WTC11 (cell line): ENCODE data around the gene GBF1. TPM values are rescaled to one million over a fixed set of nuclear protein-coding genes. Genes with fewer than 3 reads are reported as not detected.

Experiments
- ATAC-seq: fragments of 200-7000 bp; cut with Tn5 transposase; 2 replicates; pipeline ENCODE4 v1.10.0; 2021; ENCODE audit warnings: mild to moderate bottlenecking, moderate library complexity
- CTCF ChIA-PET: fragments of 300-600 bp; sonication (Branson Sonifier 250); formaldehyde crosslinking; loops from one replicate; lab custom pipeline; 2021; ENCODE audit warnings: antibody characterized with exemption; lab: Charles Lee
- POLR2A ChIA-PET: fragments of 350-600 bp; sonication (Branson Sonifier 250); formaldehyde crosslinking; loops from one replicate; lab custom pipeline; 2021; ENCODE audit warnings: antibody characterized with exemption; lab: Charles Lee
- DNase-seq: peaks from one replicate; pipeline ENCODE4 v3.0.0; 2021; ENCODE audit warnings: low spot score
- H3K27ac Mint-ChIP-seq: 2 replicates; pipeline ENCODE4 v1.8.0; 2021; ENCODE audit warnings: mixed read lengths
- H3K27me3 Mint-ChIP-seq: 2 replicates; pipeline ENCODE4 v1.8.0; 2021; ENCODE audit warnings: low read depth, mild to moderate bottlenecking, moderate library complexity, mixed read lengths
- H3K36me3 Mint-ChIP-seq: 2 replicates; pipeline ENCODE4 v1.8.0; 2021; ENCODE audit warnings: mixed read lengths
- H3K4me1 Mint-ChIP-seq: 2 replicates; pipeline ENCODE4 v1.8.0; 2022; ENCODE audit warnings: mixed read lengths
- H3K4me3 Mint-ChIP-seq: 2 replicates; pipeline ENCODE4 v1.8.0; 2021; ENCODE audit warnings: mild to moderate bottlenecking, moderate library complexity, mixed read lengths
- H3K9me3 Mint-ChIP-seq: 2 replicates; pipeline ENCODE4 v1.8.0; 2021; ENCODE audit warnings: mixed read lengths
- ATF1 ChIP-seq: sonication (generic); formaldehyde crosslinking; IDR thresholded peaks from 2 replicates; pipeline ENCODE4 v1.8.1; 2023; ENCODE audit warnings: mild to moderate bottlenecking, moderate library complexity, missing genetic modification reagents
- CREB1 ChIP-seq: sonication (generic); formaldehyde crosslinking; IDR thresholded peaks from 2 replicates; pipeline ENCODE4 v1.8.0; 2023; ENCODE audit warnings: mild to moderate bottlenecking, missing genetic modification reagents
- FOXK1 ChIP-seq: sonication (generic); formaldehyde crosslinking; IDR thresholded peaks from 2 replicates; pipeline ENCODE4 v1.8.0; 2022; ENCODE audit warnings: mild to moderate bottlenecking, moderate library complexity, missing genetic modification reagents
- KAT7 ChIP-seq: sonication (generic); formaldehyde crosslinking; IDR thresholded peaks from 2 replicates; pipeline ENCODE4 v1.8.1; 2023; ENCODE audit warnings: missing genetic modification reagents, mild to moderate bottlenecking, borderline replicate concordance
- SMAD4 ChIP-seq: sonication (generic); formaldehyde crosslinking; IDR thresholded peaks from 2 replicates; pipeline ENCODE4 v1.8.0; 2022; ENCODE audit warnings: mild to moderate bottlenecking, missing genetic modification reagents
- TEAD1 ChIP-seq: sonication (generic); formaldehyde crosslinking; IDR thresholded peaks from 2 replicates; pipeline ENCODE4 v1.8.0; 2022; ENCODE audit warnings: mild to moderate bottlenecking, missing genetic modification reagents
- ZNF423 ChIP-seq: fragments of 250-450 bp; sonication (Bioruptor Pico); IDR thresholded peaks from 2 replicates; pipeline ENCODE4 v2.1.2; 2022; ENCODE audit warnings: mild to moderate bottlenecking, moderate library complexity
- ZNF671 ChIP-seq: fragments of 250-450 bp; sonication (Bioruptor Pico); IDR thresholded peaks from 2 replicates; pipeline ENCODE4 v1.8.0; 2021; ENCODE audit warnings: mild to moderate bottlenecking
- total RNA-seq: library from RNA; stranded (reverse); gene quantifications from 3 replicates; pipeline ENCODE4 v1.2.3, GENCODE V29; 2021
- TF ChIP-seq, protein P1 (sequence below): sonication (generic); formaldehyde crosslinking; conservative IDR thresholded peaks from 2 replicates; pipeline ENCODE4 v1.8.1; 2023; ENCODE audit warnings: mild to moderate bottlenecking, low read depth, missing genetic modification reagents, moderate library complexity
- TF ChIP-seq, protein P2 (sequence below): sonication (generic); formaldehyde crosslinking; IDR thresholded peaks from 2 replicates; pipeline ENCODE4 v1.8.1; 2022; ENCODE audit warnings: low read depth, missing genetic modification reagents, borderline replicate concordance
- TF ChIP-seq, protein P3 (sequence below): sonication (generic); formaldehyde crosslinking; IDR thresholded peaks from 2 replicates; pipeline ENCODE4 v1.8.1; 2022; ENCODE audit warnings: missing genetic modification reagents, borderline replicate concordance
- TF ChIP-seq, protein P4 (sequence below): sonication (generic); formaldehyde crosslinking; IDR thresholded peaks from 2 replicates; pipeline ENCODE4 v1.8.1; 2023; ENCODE audit warnings: mild to moderate bottlenecking, missing genetic modification reagents, borderline replicate concordance
- TF ChIP-seq, protein P5 (sequence below): sonication (generic); formaldehyde crosslinking; IDR thresholded peaks from 2 replicates; pipeline ENCODE4 v1.8.1; 2022; ENCODE audit warnings: low read depth, mild to moderate bottlenecking, moderate library complexity, missing genetic modification reagents, borderline replicate concordance
- TF ChIP-seq, protein P6 (sequence below): sonication (generic); formaldehyde crosslinking; IDR thresholded peaks from 2 replicates; pipeline ENCODE4 v1.8.0; 2022; ENCODE audit warnings: missing genetic modification reagents
- TF ChIP-seq, protein P7 (sequence below): sonication (generic); formaldehyde crosslinking; conservative IDR thresholded peaks from 2 replicates; pipeline ENCODE4 v1.8.1; 2022; ENCODE audit warnings: mild to moderate bottlenecking, missing genetic modification reagents
- TF ChIP-seq, protein P8 (sequence below): sonication (generic); formaldehyde crosslinking; IDR thresholded peaks from 2 replicates; pipeline ENCODE4 v1.8.1; 2023; ENCODE audit warnings: mild to moderate bottlenecking, missing genetic modification reagents, moderate library complexity
- TF ChIP-seq, protein P9 (sequence below): fragments of 250-450 bp; sonication (Bioruptor Pico); conservative IDR thresholded peaks from 2 replicates; pipeline ENCODE4 v1.9.0; 2021; ENCODE audit warnings: mild to moderate bottlenecking

The GBF1 gene
- total RNA-seq, 1 experiment from 2014 or later: 32.4 TPM

DNA sequence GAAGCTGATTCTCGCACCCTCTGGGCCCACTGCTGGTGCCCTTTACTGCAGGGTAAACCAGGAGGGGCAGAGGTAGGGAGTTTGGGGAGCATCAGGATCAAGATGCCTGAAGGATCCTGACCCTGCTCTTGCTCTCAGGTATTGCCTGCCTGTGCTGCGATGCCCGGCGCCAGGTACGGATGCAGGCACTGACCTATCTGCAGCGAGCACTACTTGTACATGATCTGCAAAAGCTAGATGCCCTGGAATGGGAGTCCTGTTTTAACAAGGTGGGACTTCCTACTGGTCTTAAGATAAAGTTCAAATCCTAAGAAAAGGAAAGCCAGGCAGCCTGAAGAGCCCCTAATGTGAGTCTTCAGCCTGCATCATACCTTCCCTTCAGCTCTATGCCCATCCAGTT lies 134.1 kb downstream of the GBF1 start:
- POLR2A ChIA-PET: no interaction called here
- ATAC-seq (no peak), DNase-seq (no peak)
- Mint-ChIP-seq H3K9me3 (no peaks in the 10 kb centered on the region), H3K4me1 (no peaks in the 10 kb centered on the region), H3K27ac (no peak overlapping the region), H3K36me3 (peaks cover 7% of the 10 kb centered on the region; the same call in 1 of the 2 replicates), H3K4me3 (no peak overlapping the region), H3K27me3 (no peaks in the 10 kb centered on the region)
- CTCF ChIA-PET: interaction anchor here (0.5 to 2.6 kb wide), 4 partner anchors 20 to 149 kb away, joined by 3 to 13 read pairs (median 6); no protein-coding TSS in a partner anchor
- no peak for TF ChIP-seq CREB1 (CRISPR knock-in tag)
- no peak for TF ChIP-seq SMAD4
- no peak for TF ChIP-seq ZNF671 (CRISPR knock-in tag)
- no peak for TF ChIP-seq ZNF423 (CRISPR knock-in tag)
- TF ChIP-seq, protein P1, sequence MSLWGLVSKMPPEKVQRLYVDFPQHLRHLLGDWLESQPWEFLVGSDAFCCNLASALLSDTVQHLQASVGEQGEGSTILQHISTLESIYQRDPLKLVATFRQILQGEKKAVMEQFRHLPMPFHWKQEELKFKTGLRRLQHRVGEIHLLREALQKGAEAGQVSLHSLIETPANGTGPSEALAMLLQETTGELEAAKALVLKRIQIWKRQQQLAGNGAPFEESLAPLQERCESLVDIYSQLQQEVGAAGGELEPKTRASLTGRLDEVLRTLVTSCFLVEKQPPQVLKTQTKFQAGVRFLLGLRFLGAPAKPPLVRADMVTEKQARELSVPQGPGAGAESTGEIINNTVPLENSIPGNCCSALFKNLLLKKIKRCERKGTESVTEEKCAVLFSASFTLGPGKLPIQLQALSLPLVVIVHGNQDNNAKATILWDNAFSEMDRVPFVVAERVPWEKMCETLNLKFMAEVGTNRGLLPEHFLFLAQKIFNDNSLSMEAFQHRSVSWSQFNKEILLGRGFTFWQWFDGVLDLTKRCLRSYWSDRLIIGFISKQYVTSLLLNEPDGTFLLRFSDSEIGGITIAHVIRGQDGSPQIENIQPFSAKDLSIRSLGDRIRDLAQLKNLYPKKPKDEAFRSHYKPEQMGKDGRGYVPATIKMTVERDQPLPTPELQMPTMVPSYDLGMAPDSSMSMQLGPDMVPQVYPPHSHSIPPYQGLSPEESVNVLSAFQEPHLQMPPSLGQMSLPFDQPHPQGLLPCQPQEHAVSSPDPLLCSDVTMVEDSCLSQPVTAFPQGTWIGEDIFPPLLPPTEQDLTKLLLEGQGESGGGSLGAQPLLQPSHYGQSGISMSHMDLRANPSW (CRISPR knock-in tag): no peak
- TF ChIP-seq, protein P2, sequence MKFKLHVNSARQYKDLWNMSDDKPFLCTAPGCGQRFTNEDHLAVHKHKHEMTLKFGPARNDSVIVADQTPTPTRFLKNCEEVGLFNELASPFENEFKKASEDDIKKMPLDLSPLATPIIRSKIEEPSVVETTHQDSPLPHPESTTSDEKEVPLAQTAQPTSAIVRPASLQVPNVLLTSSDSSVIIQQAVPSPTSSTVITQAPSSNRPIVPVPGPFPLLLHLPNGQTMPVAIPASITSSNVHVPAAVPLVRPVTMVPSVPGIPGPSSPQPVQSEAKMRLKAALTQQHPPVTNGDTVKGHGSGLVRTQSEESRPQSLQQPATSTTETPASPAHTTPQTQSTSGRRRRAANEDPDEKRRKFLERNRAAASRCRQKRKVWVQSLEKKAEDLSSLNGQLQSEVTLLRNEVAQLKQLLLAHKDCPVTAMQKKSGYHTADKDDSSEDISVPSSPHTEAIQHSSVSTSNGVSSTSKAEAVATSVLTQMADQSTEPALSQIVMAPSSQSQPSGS (CRISPR knock-in tag): no peak
- TF ChIP-seq, protein P3, sequence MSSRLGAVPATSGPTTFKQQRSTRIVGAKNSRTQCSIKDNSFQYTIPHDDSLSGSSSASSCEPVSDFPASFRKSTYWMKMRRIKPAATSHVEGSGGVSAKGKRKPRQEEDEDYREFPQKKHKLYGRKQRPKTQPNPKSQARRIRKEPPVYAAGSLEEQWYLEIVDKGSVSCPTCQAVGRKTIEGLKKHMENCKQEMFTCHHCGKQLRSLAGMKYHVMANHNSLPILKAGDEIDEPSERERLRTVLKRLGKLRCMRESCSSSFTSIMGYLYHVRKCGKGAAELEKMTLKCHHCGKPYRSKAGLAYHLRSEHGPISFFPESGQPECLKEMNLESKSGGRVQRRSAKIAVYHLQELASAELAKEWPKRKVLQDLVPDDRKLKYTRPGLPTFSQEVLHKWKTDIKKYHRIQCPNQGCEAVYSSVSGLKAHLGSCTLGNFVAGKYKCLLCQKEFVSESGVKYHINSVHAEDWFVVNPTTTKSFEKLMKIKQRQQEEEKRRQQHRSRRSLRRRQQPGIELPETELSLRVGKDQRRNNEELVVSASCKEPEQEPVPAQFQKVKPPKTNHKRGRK (CRISPR knock-in tag): no peak
- no peak for TF ChIP-seq KAT7 (CRISPR knock-in tag)
- TF ChIP-seq, protein P4, sequence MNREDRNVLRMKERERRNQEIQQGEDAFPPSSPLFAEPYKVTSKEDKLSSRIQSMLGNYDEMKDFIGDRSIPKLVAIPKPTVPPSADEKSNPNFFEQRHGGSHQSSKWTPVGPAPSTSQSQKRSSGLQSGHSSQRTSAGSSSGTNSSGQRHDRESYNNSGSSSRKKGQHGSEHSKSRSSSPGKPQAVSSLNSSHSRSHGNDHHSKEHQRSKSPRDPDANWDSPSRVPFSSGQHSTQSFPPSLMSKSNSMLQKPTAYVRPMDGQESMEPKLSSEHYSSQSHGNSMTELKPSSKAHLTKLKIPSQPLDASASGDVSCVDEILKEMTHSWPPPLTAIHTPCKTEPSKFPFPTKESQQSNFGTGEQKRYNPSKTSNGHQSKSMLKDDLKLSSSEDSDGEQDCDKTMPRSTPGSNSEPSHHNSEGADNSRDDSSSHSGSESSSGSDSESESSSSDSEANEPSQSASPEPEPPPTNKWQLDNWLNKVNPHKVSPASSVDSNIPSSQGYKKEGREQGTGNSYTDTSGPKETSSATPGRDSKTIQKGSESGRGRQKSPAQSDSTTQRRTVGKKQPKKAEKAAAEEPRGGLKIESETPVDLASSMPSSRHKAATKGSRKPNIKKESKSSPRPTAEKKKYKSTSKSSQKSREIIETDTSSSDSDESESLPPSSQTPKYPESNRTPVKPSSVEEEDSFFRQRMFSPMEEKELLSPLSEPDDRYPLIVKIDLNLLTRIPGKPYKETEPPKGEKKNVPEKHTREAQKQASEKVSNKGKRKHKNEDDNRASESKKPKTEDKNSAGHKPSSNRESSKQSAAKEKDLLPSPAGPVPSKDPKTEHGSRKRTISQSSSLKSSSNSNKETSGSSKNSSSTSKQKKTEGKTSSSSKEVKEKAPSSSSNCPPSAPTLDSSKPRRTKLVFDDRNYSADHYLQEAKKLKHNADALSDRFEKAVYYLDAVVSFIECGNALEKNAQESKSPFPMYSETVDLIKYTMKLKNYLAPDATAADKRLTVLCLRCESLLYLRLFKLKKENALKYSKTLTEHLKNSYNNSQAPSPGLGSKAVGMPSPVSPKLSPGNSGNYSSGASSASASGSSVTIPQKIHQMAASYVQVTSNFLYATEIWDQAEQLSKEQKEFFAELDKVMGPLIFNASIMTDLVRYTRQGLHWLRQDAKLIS (CRISPR knock-in tag): no peak
- TF ChIP-seq, protein P5, sequence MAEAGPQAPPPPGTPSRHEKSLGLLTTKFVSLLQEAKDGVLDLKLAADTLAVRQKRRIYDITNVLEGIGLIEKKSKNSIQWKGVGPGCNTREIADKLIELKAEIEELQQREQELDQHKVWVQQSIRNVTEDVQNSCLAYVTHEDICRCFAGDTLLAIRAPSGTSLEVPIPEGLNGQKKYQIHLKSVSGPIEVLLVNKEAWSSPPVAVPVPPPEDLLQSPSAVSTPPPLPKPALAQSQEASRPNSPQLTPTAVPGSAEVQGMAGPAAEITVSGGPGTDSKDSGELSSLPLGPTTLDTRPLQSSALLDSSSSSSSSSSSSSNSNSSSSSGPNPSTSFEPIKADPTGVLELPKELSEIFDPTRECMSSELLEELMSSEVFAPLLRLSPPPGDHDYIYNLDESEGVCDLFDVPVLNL (CRISPR knock-in tag): no peak
- TF ChIP-seq, protein P6, sequence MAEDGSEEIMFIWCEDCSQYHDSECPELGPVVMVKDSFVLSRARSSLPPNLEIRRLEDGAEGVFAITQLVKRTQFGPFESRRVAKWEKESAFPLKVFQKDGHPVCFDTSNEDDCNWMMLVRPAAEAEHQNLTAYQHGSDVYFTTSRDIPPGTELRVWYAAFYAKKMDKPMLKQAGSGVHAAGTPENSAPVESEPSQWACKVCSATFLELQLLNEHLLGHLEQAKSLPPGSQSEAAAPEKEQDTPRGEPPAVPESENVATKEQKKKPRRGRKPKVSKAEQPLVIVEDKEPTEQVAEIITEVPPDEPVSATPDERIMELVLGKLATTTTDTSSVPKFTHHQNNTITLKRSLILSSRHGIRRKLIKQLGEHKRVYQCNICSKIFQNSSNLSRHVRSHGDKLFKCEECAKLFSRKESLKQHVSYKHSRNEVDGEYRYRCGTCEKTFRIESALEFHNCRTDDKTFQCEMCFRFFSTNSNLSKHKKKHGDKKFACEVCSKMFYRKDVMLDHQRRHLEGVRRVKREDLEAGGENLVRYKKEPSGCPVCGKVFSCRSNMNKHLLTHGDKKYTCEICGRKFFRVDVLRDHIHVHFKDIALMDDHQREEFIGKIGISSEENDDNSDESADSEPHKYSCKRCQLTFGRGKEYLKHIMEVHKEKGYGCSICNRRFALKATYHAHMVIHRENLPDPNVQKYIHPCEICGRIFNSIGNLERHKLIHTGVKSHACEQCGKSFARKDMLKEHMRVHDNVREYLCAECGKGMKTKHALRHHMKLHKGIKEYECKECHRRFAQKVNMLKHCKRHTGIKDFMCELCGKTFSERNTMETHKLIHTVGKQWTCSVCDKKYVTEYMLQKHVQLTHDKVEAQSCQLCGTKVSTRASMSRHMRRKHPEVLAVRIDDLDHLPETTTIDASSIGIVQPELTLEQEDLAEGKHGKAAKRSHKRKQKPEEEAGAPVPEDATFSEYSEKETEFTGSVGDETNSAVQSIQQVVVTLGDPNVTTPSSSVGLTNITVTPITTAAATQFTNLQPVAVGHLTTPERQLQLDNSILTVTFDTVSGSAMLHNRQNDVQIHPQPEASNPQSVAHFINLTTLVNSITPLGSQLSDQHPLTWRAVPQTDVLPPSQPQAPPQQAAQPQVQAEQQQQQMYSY (CRISPR knock-in tag): no peak
- TF ChIP-seq, protein P7, sequence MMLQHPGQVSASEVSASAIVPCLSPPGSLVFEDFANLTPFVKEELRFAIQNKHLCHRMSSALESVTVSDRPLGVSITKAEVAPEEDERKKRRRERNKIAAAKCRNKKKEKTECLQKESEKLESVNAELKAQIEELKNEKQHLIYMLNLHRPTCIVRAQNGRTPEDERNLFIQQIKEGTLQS (CRISPR knock-in tag): no peak
- TF ChIP-seq, protein P8, sequence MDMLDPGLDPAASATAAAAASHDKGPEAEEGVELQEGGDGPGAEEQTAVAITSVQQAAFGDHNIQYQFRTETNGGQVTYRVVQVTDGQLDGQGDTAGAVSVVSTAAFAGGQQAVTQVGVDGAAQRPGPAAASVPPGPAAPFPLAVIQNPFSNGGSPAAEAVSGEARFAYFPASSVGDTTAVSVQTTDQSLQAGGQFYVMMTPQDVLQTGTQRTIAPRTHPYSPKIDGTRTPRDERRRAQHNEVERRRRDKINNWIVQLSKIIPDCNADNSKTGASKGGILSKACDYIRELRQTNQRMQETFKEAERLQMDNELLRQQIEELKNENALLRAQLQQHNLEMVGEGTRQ (CRISPR knock-in tag): no peak
- TF ChIP-seq, protein P9, sequence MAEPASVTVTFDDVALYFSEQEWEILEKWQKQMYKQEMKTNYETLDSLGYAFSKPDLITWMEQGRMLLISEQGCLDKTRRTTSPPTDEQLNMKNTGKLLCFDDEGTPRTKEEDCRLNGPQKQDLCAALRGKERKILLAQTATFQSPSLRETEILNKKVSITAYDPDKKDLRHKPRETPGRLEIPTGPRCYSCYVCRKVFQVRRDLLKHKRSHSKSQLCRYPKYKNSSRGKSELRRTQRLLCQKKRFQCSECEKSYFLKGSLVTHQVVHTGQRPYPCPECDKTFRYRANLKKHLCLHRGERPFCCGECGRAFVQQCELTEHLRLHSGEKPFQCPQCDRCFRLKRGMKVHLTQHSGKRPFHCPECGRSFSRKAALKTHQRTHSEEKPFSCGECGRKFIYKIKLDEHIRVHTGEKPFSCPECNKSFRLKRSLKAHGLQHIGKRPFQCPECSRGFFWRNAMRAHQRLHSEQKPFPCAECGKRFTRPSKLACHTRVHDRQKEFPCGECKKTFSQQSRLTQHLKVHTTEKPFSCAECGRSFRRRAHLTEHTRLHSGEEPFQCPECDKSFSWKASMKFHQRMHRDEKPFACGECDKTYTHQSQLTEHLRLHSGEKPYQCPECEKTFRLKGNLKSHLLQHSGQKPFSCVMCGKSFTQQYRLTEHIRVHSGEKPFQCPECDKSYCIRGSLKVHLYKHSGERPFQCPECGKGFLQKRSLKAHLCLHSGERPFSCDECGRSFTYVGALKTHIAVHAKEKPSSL: no peak
- TF ChIP-seq FOXK1 (CRISPR knock-in tag): no peak
- no peak for TF ChIP-seq ATF1 (CRISPR knock-in tag)
- TF ChIP-seq TEAD1 (CRISPR knock-in tag): no peak
